Measurements from ENCODE around the gene JADE2.

- TF ChIP-seq, protein P1, sequence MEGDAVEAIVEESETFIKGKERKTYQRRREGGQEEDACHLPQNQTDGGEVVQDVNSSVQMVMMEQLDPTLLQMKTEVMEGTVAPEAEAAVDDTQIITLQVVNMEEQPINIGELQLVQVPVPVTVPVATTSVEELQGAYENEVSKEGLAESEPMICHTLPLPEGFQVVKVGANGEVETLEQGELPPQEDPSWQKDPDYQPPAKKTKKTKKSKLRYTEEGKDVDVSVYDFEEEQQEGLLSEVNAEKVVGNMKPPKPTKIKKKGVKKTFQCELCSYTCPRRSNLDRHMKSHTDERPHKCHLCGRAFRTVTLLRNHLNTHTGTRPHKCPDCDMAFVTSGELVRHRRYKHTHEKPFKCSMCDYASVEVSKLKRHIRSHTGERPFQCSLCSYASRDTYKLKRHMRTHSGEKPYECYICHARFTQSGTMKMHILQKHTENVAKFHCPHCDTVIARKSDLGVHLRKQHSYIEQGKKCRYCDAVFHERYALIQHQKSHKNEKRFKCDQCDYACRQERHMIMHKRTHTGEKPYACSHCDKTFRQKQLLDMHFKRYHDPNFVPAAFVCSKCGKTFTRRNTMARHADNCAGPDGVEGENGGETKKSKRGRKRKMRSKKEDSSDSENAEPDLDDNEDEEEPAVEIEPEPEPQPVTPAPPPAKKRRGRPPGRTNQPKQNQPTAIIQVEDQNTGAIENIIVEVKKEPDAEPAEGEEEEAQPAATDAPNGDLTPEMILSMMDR (IDR thresholded peaks at IDR 0.05; ENCODE audit: low read length) = peak; percentile 3; the same call in 1 of the 2 replicates
- TF ChIP-seq EZH2 (IDR thresholded peaks at IDR 0.05; ENCODE audit: borderline replicate concordance, low read length) = no peak
Measured at GRCh38 chr5:134525683-134526482, 413 bp downstream of the JADE2 start.

Data from OCI-LY1 (cell line).